Hepatocyte (in vitro differentiated cells): ENCODE results near the gene RBL1. TPM values are rescaled to one million over a fixed set of nuclear protein-coding genes. Genes with fewer than 3 reads are reported as not detected.

Experiments
- DNase-seq: peaks from one replicate; pipeline ENCODE4 v3.0.0-alpha.2; 2016; ENCODE audit warnings: low spot score
- H2AFZ ChIP-seq: fragments of 200-600 bp; sonication (generic); 2 replicates; pipeline ENCODE4 v1.6.0; 2016; ENCODE audit warnings: antibody characterized with exemption, mild to moderate bottlenecking
- H3K27ac ChIP-seq: fragments of 200-600 bp; sonication (generic); 2 replicates; pipeline ENCODE4 v1.5.1; 2016; ENCODE audit warnings: mild to moderate bottlenecking
- H3K27me3 ChIP-seq: fragments of 200-600 bp; sonication (generic); 2 replicates; pipeline ENCODE4 v1.6.1; 2016
- H3K36me3 ChIP-seq: fragments of 200-600 bp; sonication (generic); replicated peaks from 2 replicates; pipeline ENCODE4 v1.5.1; 2016; ENCODE audit warnings: low read depth; ENCODE audit not compliant: insufficient read depth
- H3K4me1 ChIP-seq: fragments of 200-600 bp; sonication (generic); 2 replicates; pipeline ENCODE4 v1.5.1; 2016; ENCODE audit warnings: mild to moderate bottlenecking, moderate library complexity; ENCODE audit not compliant: insufficient read depth
- H3K4me2 ChIP-seq: fragments of 200-600 bp; sonication (generic); 2 replicates; pipeline ENCODE4 v1.6.0; 2016
- H3K4me3 ChIP-seq: fragments of 200-600 bp; sonication (generic); 2 replicates; pipeline ENCODE4 v1.5.1; 2016; ENCODE audit warnings: mild to moderate bottlenecking
- H3K79me2 ChIP-seq: fragments of 200-600 bp; sonication (generic); 2 replicates; pipeline ENCODE4 v1.6.0; 2017; ENCODE audit warnings: mild to moderate bottlenecking
- H3K9me2 ChIP-seq: fragments of 200-600 bp; sonication (generic); replicated peaks from 2 replicates; pipeline ENCODE4 v1.6.0; 2017; ENCODE audit warnings: mild to moderate bottlenecking; ENCODE audit not compliant: insufficient read depth
- H3K9me3 ChIP-seq: fragments of 200-600 bp; sonication (generic); 2 replicates; pipeline ENCODE4 v1.5.1; 2016; ENCODE audit warnings: low read depth, mild to moderate bottlenecking
- H4K20me1 ChIP-seq: fragments of 200-600 bp; sonication (generic); 2 replicates; pipeline ENCODE4 v1.6.0; 2016; ENCODE audit warnings: mild to moderate bottlenecking; ENCODE audit not compliant: insufficient read depth, poor library complexity, severe bottlenecking
- EZH2 ChIP-seq: fragments of 200-600 bp; sonication (generic); IDR thresholded peaks from 2 replicates; pipeline ENCODE4 v1.6.1; 2016; ENCODE audit warnings: antibody characterized with exemption, mild to moderate bottlenecking, borderline replicate concordance
- EZH2phosphoT487 ChIP-seq: fragments of 200-600 bp; sonication (generic); IDR thresholded peaks from one replicate; pipeline ENCODE4 v1.6.1; 2018; ENCODE audit warnings: antibody characterized with exemption, mild to moderate bottlenecking, low read depth, moderate library complexity; ENCODE audit not compliant: unreplicated experiment, severe bottlenecking
- WGBS: methylation state at CpG from one replicate; pipeline ENCODE4 v1.1.6; 2016; ENCODE audit warnings: low lambda C conversion rate; ENCODE audit errors: missing lambda C conversion rate; 5-methylcytosine and 5-hydroxymethylcytosine counted together
- polyA plus RNA-seq: library from polyadenylated mRNA; unstranded; fragments of >200 nt; fragmentation: Nextera tagmentation; extraction: Ambion mirVana; gene quantifications from 2 replicates; pipeline ENCODE4 v1.2.1, GENCODE V29; 2016
- total RNA-seq: library from RNA; depleted of rRNA; stranded (reverse); fragments of >200 nt; gene quantifications from 2 replicates; pipeline ENCODE4 v1.2.3, GENCODE V29; 2014
- TF ChIP-seq, protein P1 (sequence below): fragments of 200-600 bp; sonication (generic); IDR thresholded peaks from 2 replicates; pipeline ENCODE4 v1.5.1; 2016; ENCODE audit warnings: antibody characterized with exemption, mild to moderate bottlenecking; ENCODE audit not compliant: poor library complexity

Gene RBL1
- 7.5 and 9.2 TPM in 2 replicates for total RNA-seq
- polyA plus RNA-seq = 2.5 and 3.5 TPM in 2 replicates

GRCh38 chr20:37095599-37096414 lies at the start of gene RBL1:
RBL1 (minus strand) TSS chr20:37095997; CDS start chr20:37095928, 69 bp downstream.
- Histone ChIP-seq H3K4me2 (peak within 1 kb of the TSS; percentile 95), H3K4me3 (peak within 1 kb of the TSS; percentile 100), H3K79me2 (peaks cover 27% of the 10 kb centered on the region), H3K9me3 (no peaks in the 10 kb centered on the region), H3K9me2 (no peaks in the 10 kb centered on the region), H3K27ac (peak within 1 kb of the TSS; percentile 95), H2AFZ (peak within 1 kb of the TSS; percentile 100), H3K36me3 (no peaks in the 10 kb centered on the region), H4K20me1 (no peaks in the 10 kb centered on the region), H3K4me1 (peaks cover 3% of the 10 kb centered on the region), H3K27me3 (no peaks in the 10 kb centered on the region)
- no peak for TF ChIP-seq EZH2phosphoT487
- TF ChIP-seq, protein P1, sequence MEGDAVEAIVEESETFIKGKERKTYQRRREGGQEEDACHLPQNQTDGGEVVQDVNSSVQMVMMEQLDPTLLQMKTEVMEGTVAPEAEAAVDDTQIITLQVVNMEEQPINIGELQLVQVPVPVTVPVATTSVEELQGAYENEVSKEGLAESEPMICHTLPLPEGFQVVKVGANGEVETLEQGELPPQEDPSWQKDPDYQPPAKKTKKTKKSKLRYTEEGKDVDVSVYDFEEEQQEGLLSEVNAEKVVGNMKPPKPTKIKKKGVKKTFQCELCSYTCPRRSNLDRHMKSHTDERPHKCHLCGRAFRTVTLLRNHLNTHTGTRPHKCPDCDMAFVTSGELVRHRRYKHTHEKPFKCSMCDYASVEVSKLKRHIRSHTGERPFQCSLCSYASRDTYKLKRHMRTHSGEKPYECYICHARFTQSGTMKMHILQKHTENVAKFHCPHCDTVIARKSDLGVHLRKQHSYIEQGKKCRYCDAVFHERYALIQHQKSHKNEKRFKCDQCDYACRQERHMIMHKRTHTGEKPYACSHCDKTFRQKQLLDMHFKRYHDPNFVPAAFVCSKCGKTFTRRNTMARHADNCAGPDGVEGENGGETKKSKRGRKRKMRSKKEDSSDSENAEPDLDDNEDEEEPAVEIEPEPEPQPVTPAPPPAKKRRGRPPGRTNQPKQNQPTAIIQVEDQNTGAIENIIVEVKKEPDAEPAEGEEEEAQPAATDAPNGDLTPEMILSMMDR = no peak
- no peak for TF ChIP-seq EZH2
- DNase-seq = peak; percentile 85
- under 1% methylated on average over 47 of the region's 58 CpGs for WGBS

GRCh38 chr20:37144856-37145404 lies 49.1 kb upstream of the RBL1 start:
- WGBS = 91% methylated on average over 8 of the region's 8 CpGs
- Histone ChIP-seq H3K36me3 (no peaks in the 10 kb centered on the region), H3K4me2 (no peak overlapping the region), H3K27ac (no peak overlapping the region), H3K9me3 (no peaks in the 10 kb centered on the region), H3K27me3 (no peaks in the 10 kb centered on the region), H3K4me1 (no peaks in the 10 kb centered on the region), H3K79me2 (no peaks in the 10 kb centered on the region), H4K20me1 (no peaks in the 10 kb centered on the region), H3K4me3 (no peak overlapping the region), H3K9me2 (no peaks in the 10 kb centered on the region), H2AFZ (no peak overlapping the region)
- TF ChIP-seq EZH2 = no peak
- TF ChIP-seq EZH2phosphoT487 = no peak
- TF ChIP-seq, protein P1 = no peak
- DNase-seq = no peak

- TF ChIP-seq, protein P1 = no peak
- no peak for TF ChIP-seq EZH2
- TF ChIP-seq EZH2phosphoT487 = no peak
- no peak overlapping the region for H3K4me3 ChIP-seq
- no peaks in the 10 kb centered on the region for H3K4me1 ChIP-seq
- no peak overlapping the region for H3K4me2 ChIP-seq
- no peaks in the 10 kb centered on the region for H3K36me3 ChIP-seq
- H3K79me2 ChIP-seq = no peaks in the 10 kb centered on the region
- no peaks in the 10 kb centered on the region for H3K9me3 ChIP-seq
- H4K20me1 ChIP-seq = no peaks in the 10 kb centered on the region
- peak; percentile 22 for DNase-seq
- no peak overlapping the region for H2AFZ ChIP-seq
- 72% methylated on average over 3 of the region's 3 CpGs for WGBS
- peak overlapping the region; percentile 36 for H3K27ac ChIP-seq
- H3K9me2 ChIP-seq = no peaks in the 10 kb centered on the region
- H3K27me3 ChIP-seq = no peaks in the 10 kb centered on the region
These were observed 46.9 kb upstream of the RBL1 start for GRCh38 chr20:37142708-37143107.
